ENCODE measurements around the gene PRR23A.

DNA sequence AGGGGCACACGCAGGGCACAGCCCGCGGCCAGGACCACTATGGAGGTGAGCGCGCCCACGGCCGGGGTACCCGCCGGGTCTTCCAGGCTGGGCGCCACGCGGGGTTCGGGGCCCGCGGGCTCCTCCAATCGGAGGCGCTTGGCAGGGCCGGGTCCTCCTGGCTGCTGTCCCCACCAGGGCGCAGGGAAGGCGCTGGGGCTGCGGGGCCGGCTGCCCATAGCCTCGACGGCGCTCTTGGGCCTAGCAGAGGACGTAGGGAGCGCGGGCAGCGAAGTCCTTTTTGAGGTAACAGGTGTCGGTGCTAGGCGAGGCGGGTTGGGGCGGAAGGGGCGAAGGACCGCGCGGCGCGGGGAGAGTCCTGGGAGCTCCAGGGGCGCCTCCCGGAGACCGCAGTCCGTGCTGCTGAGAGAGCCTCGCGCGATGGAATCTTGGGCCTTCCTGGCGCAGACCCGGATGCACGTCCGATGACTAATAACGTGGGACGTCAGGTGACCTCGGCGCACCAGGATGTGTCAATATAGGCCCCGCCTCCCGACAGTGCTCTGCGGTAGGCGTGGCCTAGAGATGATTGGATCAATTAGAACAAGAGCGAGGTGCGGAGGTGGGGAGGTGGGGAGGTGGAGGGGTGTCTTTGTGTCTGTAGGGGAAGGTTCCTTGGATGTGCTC is at the start of gene PRR23A:
- TF ChIP-seq POLR2A (IDR thresholded peaks at IDR 0.05; ENCODE audit: low read depth, low read length) = no peak
- TF ChIP-seq POLR2AphosphoS5 (IDR thresholded peaks at IDR 0.05; ENCODE audit: low read depth, low read length) = no peak
- no peak for TF ChIP-seq TAF1 (IDR thresholded peaks at IDR 0.05; ENCODE audit: low read depth, low read length)

Measured in GM12891 (cell line).